Embryonic facial prominence (tissue), 1 donor: ENCODE measurements around the gene APOC3.

Source experiments
- DNase-seq: peaks from one replicate; pipeline ENCODE4 v3.0.0-alpha.2; 2016; ENCODE audit errors: extremely low spot score

Gene APOC3

DNA sequence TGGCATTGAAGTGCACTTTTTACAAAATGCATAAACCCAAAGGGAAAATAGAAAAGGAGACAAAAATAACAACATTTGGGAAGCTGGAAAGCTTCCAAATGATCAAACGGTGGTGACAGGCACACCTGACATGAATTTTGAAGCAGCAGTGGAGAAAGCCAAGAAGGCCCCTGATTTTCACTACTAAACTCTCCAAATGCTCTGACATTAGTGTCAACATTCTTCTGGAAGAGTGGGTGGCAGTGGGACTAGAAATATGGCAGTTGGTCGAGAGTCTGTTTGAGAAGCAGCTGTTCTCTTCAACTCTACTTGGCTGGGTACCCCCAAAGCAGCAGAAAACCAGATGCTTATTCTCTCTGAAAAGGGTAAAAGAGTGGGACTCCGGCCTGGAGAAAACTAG, 25.7 kb upstream of the APOC3 start:
- DNase-seq: no peak

DNA sequence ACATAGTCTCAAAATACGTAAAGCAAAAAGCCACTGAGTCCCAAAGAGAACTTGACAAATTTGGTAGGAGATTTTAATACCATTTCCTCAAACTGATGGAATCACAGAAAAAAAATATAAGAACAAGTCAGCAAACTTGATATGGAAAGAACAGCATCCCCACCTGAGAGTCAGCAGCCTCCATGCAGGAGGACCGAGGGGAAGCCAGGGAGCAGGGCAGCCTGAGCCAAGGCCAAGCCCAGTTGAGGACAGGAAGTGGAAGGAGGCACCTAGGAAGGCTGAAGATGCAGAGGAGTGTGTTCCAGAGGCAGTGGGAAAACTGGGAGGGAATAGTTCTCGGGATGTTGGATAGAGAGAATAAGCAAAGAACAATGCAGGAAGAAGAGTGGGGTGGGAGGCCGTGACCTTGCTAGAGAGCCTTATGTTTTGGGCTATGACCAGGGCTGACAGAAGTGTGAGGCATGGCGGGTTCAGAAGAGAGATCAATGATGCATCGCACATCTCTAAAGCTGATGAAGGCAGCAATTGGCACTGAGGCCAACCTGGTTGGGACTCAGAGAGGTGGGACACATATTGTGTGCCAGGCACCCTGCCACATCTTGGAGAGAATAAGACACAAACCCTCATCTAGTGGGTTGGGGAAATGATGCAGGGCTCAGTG, 22.0 kb upstream of the APOC3 start:
- no peak for DNase-seq

DNA sequence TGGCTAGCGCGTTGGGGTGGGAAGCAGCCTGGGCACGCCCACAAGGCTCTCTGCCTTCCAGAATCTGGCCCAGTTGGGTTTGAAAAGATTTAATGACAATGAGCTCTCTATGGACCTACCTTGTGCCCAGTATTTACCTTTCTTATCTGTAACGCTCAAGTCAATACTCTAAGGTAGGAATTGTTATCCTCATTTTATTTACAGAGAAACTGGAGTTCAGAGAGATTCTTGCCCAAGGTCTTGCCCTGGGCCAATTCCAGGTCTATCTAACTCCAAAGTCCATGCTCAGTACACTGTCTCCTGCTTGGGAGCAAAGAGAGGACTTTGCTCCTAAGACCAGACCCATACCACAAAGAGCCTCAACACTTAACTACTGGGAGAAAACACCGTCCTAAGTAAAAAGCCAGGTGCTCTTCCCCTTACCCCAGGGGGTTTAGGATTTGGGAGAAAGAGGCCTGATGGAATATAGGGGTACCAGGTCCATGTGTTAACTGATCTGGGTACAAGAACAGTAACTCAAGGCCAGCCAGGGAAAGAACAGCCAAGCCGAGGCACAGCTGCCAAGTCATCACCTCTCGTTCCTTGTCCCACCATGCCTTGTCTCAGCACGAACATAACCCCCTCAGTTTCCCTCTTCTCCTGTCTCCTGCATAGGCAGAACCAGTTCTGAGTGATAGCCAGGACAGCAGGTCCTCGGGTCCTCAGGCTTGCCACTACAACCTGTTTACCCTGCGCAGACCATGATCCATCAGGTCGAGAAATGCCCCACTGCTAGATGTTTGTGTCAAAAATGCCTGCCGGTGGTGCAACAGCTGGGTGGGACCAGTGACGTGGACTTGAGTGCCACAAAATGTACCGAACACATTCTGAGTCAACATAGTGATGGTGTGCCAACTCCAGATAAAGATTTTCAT, 21.2 kb upstream of the APOC3 start:
- DNase-seq: no peak

DNA sequence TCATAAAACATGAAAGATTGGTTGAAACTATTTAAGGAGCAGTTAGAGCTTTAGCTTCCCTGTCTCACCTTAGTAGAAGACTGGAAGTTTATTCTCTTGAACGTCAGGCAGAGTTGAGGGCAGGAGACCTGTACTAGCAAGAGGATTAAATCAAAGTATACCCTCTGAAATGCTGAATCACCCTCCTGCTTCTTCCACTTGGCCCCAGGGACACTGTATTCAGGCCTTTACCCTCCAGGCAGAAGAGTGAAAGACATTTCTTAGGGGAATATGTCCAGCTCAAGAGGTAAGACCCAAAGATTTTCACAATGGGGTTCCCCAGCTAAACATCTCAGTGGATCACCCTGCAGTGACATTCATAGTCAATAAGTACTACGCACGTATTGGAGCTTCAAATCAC, 18.5 kb upstream of the APOC3 start:
- DNase-seq: no peak

DNA sequence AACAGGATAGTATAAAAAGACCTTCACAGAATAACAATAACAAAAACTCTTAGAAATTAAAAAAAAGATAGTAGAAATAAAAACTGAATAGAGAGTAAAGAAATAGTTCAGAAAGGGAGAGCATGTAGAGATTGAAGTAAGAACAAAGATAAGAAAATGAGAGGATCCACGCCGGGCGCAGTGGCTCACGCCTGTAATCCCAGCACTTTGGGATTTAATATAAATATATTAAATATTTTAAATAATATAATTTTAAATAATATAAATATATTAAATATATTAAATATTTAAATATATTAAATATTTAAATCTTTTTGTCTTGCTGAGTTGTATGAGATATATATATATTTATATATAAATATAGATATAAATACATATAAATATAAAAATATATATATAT, 17.6 kb upstream of the APOC3 start:
- DNase-seq: no peak

GRCh38 chr11:116813170-116813569, 16.5 kb upstream of the APOC3 start:
- no peak for DNase-seq

DNA sequence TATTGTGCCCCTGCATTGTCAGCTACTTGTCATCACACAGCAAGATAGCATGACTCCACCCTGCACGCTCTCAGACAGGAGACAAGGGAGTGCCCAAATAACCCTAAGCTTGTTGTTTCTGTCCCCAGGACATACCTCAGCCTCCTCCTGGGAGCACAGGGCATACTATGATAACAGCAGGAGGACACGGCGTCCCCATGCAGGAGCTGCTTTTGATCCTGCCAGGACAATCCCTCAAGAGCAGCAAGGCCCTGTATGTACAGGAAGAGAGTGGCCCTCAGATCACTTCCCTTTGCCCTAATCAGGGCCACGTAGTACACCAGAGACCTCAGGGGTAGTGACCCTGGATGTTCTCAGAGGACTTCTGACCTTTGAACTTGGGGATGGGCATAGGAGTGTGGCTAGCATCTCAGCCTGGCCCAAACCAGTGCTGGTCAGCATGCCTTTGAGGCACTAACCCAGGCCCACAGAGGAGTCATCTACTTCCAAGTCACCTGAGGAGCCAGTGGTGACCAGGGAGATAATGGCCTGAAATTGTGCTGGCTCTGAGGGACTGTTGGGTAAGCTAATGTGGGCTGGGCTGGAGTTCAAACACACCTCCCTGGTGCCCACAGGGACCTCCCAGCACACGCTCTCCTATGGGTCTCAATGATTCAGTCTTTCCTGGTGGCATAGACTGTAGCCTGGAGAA, 15.8 kb upstream of the APOC3 start:
- DNase-seq: no peak

DNA sequence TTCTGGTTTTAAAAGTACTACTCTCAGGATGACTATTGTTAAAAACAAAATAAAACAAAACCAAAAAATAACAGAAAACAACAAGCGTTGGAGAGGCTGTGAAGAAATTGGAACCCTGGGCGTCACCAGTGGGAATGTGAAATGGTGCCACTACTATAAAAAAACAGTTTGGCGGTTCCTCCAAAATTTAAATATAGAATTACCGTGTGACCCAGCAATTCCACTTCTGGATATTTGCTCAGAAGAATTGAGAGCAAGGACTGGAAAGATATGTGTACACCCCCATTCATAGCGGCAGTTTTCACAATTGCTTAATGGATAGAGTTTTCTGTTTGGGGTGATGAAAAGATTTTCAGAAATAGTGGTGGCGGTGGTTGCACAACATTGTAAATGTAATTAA, 15.2 kb upstream of the APOC3 start:
- DNase-seq: no peak

- no peak for DNase-seq
Measured at GRCh38 chr11:116819049-116819448, 10.7 kb upstream of the APOC3 start.

- no peak for DNase-seq
Measured at GRCh38 chr11:116821050-116821918, 8.4 kb upstream of the APOC3 start.

GRCh38 chr11:116822575-116822974, 7.1 kb upstream of the APOC3 start:
- no peak for DNase-seq

DNA sequence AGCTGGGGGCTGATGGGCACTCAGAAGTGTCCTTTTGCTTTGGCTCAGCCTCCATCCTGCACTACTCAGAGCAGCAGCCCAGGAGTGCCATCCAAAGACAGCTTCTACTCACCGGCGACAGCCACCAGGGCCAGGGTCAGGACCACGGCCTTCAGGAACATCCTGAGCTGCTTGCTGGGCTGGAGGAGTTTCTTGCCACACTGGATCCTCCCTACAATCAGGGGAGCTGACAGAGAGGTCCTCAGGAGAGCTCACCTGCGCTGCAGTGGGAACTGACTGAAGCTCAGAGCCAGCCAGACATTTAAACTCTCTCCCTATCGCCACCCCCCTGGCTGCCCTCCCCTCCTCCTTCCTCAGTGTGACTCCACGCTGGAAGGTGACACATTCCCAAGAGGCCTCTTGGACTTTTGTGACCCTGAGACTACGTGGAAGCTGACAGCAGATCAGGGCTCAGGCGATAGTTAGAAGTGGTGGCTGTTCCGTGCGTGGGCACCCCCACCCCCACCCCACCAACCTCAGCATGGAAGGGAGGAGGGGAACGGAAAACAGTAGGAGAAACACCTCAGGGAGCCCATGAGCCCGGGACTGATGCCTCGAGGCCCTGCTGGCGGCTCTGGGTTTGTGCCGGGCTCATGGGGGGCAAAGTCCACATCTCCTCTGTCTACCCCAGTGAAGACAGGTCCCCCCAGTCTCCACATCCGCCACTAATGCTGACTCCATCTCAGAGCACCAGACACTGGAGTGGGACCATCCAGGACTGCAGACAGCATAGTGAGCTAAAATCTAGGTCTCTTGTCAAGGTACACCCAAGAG, 6.5 kb upstream of the APOC3 start, which contains the start of gene APOA4:
APOA4 (minus strand) TSS at position 274 of the 813 bp plus-strand sequence; CDS start at position 161, 113 bp downstream.
- DNase-seq: no peak

GRCh38 chr11:116825434-116825833, 4.3 kb upstream of the APOC3 start:
- DNase-seq: no peak

DNA sequence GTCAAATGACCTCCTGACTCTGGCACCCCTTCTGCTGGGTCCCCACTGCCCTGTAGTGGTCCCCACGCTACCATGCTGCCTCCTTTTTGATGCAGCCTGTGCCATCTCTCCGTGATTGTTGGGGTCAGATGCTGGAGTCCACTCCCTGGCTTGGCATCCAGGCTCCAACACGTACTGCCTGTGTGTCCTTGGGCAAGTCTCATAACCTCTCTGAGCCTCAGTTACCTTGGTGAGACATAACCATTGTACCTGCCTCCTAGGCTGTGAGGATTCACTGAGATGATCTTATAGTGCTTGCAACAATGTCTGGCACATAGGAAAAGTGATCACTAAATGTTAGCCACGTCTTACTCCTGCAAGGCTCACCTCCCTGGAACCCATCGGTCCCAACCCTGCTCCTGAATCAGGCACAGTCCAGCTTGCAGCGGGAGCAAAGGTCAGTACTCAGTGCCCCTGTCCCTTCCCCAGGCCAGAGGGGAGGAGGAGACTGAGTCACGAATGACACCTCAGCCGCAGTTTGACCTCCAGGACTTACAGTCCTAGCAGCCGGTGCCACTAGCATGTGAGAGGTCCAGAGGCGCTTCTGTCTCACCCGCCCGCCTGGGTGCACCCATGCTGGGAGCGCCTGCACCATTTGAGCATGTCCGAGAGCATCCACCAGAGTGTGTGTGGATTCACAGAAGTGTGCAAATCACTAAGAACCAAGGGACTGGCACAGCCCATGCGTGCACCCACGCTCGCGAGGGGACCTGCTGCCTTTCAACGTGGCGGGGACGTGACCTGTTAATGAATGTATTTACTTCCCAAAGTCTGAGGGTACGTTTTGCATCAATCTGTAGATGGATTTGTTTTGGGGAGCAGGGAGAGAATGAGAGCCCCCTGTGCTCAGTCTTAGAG, 3.6 kb upstream of the APOC3 start:
- DNase-seq: no peak

DNA sequence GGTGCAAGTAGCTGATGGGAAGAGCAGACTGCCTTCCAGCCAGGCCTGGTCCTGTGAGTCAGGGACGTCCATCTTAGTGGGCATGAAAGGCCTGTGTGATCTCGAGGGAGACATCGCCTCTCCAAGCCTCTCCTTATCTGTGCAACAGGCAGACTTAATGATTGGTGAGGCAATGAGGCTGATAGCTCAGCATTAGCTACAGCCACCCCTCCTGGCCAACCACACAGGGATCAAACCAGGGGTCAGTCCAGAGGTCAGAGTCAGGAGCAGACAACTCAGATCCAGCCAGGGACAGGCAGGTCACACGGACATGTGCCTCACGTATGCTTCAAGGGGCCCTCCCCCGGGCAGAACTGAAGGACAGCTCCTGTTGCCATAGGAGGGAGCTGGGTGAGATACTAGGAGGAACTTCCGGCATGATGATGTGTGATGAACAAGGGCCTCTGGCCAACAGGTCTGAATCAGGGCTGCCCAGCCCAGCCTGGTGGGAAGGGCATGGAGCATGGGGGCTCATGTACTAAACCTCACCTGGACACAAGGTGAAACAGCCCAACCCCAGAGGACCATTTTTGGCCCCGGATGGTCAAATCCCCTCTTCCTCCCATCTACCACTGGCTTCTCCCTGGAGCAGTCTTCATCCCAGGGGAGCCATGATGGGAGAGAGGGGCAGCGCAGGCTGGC, 2.8 kb upstream of the APOC3 start:
- DNase-seq: no peak

DNA sequence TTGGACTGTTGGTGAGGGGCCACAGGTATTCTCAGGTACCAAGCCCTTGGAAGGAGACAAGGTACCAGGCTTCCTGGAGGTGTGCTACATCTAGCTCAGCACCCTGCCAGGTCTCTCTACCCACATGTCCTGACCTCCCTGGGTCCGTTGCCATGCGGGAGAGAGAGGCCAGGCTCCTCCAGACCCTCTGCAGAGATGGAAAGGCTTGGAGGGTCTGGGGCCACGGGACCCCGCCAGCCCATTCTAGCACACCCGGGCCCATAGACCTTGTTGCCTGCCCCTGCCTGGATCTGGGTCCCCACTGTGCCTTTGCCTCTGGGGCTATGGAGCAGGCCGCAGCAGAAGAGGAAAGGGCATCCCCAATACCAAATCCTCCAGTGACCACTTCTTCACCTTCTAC, 2.2 kb upstream of the APOC3 start:
- DNase-seq: no peak

- DNase-seq: no peak
Measured at GRCh38 chr11:116828632-116829524, 829 bp upstream of the APOC3 start.
